Left colon (tissue), 2 donors: ENCODE results near the gene CIBAR2. TPM values are rescaled to one million over a fixed set of nuclear protein-coding genes. Genes with fewer than 3 reads are reported as not detected.

ENCODE experiments used
- ATAC-seq: fragments of 200-7000 bp; cut with Tn5 transposase; one replicate; pipeline ENCODE4 v1.9.1; 2020; ENCODE audit warnings: mild to moderate bottlenecking, moderate library complexity
- DNase-seq, 2 donors: peaks; one replicate each; pipeline ENCODE4 v3.0.0-alpha.2; 2020
- intact Hi-C, 2 donors: fragments of 100-400 bp; cut with DNase I in 1 of 2; cut with micrococcal nuclease in 1 of 2; formaldehyde crosslinking; loops; one replicate each; pipeline versions ENCODE4 v1.11.2 to v1.14.0; 2022; cut with DNase I, micrococcal nuclease
- total RNA-seq, 2 donors: library from RNA; stranded (reverse); fragmentation: NEBNext Ultra II Directional; extraction: Animal tissue kit (Norgen Biotek cat#: 25700); gene quantifications; one replicate each; pipeline ENCODE4 v1.2.1, GENCODE V29; 2021
- donor health status: DM: no; HTN: no; CAD: no.
- donor health status: DM: yes; HTN: yes; CAD: no.

CIBAR2 gene
- total RNA-seq, 2 donors from 2014 or later, result not detected

DNA sequence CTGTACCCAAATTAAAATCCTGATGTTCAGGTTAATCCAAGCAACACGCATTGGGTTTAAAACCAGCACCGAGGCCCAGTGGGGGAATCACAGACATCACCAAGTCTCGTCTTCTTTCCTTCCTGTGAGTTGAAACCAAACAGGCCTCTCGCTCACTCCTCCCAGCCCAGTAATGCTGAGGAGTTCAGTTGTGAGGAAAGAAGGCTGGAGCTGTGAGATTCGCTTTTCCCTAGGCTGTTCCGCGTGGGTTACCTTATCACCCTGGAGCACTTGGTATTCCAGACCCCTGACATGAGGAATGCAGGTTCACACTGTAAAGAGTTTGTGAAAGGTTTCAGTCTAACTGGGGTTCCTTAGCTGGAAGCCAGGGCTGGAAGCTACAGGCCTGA lies 20.8 kb downstream of the CIBAR2 start:
- DNase-seq (no peak), ATAC-seq (no peak)
- intact Hi-C loops, result no loop called here

DNA sequence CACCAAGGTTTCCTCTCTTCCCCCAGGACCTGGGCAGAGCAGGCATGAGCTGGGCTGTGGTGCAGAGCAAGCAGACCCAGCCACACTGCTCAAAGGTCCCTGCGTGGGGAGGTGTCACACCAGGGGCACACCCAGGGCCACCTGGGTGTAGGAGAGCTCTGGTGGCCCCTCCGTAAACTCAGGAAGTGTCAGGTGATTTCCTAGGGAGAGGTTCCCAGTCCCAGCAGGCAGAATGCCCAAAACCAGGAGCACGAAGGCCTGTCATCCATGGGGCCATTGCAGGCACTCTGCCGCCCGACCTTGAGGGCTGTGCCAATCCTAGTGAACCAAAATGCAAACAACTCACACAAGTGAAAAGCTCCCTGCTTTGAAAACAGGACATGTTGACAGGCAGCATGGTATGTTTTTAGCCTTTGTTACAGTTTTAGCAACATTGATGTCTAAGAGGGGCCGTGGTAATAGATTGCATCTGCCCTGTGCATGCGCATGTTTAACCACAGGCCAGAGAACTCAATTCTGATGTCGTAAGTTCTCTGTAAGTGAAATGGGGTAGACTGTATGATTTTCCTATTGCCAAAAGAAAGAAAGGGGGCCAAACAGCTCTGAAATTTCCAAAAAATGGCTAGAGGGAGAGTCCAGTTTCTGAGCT lies 21.3 kb downstream of the CIBAR2 start:
- ATAC-seq, result peak; percentile 52
- DNase-seq, result peak in 1 of 2 donors; percentile 37
- intact Hi-C loops, result no loop called here

DNA sequence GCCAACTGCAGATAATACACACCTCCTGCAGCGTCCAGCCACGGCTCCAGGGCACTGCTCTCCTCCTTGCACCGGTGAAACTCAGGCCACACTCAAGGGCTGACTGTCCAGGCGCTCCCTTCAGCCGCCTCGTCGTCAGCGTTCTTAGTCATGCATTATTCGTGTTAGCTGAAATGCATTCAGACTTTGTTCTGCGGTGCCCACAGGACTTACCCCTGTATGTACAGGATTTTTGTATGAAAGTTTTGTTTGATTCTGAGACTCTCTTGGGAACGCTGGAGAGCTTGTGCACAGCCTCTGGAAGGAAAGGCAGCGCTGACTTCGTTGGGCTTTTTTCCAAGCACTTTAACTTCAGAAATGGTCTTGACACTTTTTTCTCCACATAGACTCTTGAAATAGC lies 22.1 kb downstream of the CIBAR2 start:
- intact Hi-C loops, result no loop called here
- DNase-seq (no peak), ATAC-seq (no peak)

DNA sequence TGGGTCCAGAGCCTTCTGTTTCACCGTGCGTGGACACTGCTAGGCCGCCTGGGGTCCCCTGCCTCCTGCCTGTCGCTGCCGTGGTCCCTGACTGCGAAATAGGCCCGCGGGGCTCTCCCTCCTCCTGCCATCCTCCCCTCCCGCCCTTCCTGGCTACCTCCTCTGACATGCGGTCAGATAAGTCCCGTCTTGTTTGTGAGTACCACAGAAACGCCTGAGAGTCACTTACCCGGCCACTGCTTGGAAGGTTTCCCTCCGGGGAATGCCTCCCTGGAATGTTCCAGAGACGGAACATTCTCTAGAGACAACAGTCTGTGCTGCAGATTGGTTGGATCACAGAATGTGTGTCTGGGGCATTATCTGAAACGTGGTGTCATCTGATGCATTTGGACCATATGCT lies 22.7 kb downstream of the CIBAR2 start:
- intact Hi-C loops, result no loop called here
- no peak for ATAC-seq
- no peak for DNase-seq

DNA sequence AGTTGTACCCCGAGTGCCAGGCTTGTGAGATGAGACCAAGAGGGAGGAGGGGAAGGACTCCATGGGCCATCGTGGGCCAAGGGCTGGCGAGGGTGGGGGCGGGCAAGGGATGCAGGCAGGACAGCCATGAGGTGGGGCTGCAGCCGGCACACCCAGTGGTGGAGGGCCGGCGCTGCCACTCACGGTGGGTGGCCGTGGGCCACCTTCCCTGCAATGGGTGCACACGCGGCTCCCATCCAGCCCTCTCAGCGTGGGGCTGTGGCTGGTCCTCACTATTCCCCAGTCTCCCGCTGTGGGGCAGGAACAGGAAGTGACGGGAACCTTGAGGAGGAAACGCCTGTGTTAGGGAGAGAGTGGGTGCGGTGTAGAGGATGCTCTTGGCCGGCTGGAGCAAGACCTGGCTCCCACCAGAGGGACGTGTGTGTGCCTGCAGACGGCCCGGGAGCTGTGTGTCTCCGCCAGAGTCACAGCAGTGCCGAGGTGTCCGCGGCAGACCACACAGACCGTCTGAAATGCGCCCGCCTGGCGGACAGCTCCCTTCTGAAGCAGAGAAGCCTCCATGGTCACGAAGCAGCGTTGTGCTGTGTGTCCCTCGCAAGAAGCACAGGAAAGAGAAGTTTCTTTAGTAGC lies 23.6 kb downstream of the CIBAR2 start:
- intact Hi-C loops, result no loop called here

DNA sequence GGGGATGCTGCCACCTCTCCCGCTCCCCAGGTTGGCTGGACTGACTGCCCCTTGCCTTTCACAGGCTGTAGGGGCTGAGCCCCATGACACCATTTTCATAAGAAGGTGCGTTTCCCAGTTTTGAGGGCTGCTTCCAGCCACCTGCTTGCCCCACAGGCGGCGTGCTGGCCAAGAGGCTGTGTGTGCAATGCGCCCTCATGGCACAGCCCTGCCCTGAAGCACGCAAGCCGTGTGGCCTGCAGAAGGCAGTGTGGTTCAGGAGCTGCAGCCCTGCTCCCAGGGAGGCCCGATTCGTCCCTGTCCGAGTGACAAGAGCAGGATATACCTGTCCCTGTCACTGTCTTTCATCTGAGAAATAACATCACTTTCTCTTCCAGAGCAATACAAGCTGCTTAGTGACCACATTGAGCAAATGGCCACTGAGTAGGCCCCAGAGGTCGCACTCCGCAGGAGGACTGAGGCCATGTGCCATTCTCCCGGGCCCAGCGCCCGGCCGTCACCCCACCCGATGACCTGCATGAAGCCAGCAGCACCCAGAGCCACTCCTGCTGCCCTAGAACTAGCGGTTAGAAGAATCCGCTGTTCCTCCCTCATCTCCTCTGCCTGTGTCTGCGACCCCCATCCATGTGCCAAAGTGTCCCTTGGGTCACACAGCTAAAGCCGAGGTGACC lies 24.2 kb downstream of the CIBAR2 start:
- ATAC-seq (no peak), DNase-seq (no peak)
- intact Hi-C loops, result no loop called here

More for the DNA sequence above, 23.6 kb downstream of the CIBAR2 start:
- DNase-seq, result no peak
- ATAC-seq, result no peak

DNA sequence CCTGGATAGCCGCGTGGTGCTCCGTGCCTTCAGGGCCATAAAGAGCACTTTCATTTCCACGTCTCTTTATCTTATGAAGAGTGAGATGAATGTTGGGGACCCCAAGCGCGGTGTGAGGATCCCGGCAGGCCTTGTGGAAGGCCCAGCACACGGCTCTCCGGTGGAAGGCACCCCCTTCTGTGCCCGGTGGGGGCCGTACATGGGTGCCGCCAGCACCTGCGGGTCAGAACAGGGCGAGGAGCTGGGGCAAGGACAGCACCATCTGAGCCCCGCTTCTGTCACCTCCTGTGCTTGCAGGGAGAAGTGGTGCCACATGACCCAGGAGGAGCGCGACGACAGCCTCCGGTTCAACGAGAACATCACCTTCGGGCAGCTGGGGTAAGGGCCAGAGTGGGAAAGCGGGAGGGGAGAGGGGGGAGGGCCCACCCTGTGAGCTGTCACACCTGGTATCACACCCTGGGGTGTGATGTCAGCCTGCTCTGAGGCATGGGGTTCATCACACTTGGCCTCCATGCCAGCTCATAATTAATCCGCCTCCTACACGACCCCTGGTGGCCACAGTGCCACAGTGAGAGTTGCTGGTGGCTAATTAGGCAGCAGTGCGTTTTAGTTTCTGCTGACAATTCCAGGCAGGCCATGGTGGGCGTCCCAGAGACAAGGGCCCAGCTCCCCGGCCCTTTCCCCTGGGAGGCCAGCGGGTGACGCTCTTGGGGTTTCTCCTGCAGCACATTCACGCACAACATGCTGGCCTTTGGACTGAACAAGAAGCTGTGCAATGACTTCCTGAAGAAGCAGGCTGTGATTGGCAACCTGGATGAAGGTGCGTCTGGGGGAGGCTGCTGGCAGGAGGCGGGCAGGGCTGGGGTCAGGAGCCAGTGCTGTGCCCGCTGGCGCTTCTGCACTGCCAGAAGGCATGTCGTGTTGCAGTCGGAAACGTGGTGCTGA lies 25.7 kb downstream of the CIBAR2 start:
- DNase-seq (peak; percentile 81 to 87), ATAC-seq (peak; percentile 84)
- intact Hi-C loops, result no loop called here

DNA sequence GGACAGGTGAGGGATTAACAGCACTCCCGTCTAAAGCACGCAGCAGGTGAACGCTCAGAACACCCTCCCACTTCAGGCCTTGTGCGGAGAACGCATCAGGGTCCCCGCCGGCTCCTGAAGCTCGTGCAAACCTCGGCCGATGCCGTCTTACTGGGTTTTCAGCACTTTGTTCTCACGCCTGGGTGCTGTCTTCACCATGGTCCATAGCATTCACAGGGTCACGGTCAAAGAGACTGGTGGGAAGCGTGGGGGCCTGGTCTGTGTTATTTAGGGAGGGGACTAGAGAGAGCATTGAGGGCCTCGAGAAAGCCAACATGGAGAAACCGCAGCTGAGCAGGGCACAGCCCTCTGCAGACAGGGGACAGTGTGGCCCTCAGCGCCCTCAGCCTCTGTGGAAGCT lies 26.6 kb downstream of the CIBAR2 start:
- ATAC-seq (no peak), DNase-seq (no peak)
- intact Hi-C loops, result no loop called here

DNA sequence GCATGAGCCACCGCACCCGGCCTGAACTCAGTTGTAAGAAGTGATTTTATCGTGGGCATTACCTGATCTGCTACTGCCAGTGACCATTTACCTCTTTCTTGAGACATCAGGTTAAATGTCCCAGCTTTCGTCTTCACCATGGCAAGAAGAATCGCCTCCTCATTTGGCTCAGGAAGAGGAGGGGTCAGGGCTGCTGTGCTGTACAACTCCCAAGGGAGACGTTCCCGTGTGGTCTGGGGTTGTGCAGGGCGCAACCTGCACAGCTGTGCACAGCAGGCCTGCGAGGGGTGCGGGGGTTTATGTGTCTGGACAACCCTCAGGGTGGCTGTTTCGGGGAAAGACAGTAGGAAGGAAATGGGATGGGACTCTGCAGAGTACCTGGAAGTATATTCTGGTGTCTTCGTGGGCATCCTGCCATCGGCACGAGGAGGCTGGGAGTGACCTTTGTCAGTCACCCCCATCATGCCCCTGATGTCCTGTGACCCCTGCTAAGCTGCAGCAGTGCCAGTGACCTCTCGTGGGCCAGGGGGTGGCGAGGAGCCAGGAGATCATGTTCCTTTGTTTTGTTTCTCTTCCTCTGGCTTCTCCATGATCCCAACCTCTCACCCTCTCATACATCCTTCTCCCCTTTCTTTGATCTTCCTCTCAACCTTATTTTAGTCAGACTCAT lies 27.3 kb downstream of the CIBAR2 start:
- intact Hi-C loops, result no loop called here

DNA sequence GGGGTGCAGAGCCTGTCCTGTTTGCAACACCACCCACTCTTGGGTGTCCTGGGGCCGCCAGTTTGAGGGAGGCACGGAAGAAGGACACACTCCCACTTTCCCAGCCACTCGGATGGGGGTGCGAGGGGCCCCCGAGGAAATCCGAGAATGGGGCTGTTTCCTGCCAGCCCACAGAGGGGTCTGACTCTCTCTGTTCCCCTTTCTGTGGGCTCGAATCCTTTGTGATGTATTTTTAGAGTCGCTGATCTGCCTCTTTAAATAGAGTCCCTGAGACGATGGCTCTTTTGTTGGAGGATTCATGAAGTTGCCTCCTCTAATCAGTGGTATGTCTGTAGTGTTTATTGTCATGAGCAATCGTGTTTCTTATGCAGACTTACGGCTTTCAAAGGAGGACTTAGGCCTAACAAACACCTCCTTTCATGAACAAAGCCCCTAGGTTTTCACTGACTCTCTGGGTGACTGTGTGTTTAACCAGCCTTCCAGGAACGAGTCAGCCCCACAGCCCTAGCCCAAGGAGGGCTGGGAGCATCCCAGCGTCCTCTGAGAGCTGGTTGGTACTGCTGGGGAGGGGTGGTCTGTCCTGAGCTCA lies 29.1 kb downstream of the CIBAR2 start:
- no peak for ATAC-seq
- no peak for DNase-seq
- intact Hi-C loops, result no loop called here

More for the DNA sequence above, 27.3 kb downstream of the CIBAR2 start:
- no peak for DNase-seq
- ATAC-seq, result no peak

DNA sequence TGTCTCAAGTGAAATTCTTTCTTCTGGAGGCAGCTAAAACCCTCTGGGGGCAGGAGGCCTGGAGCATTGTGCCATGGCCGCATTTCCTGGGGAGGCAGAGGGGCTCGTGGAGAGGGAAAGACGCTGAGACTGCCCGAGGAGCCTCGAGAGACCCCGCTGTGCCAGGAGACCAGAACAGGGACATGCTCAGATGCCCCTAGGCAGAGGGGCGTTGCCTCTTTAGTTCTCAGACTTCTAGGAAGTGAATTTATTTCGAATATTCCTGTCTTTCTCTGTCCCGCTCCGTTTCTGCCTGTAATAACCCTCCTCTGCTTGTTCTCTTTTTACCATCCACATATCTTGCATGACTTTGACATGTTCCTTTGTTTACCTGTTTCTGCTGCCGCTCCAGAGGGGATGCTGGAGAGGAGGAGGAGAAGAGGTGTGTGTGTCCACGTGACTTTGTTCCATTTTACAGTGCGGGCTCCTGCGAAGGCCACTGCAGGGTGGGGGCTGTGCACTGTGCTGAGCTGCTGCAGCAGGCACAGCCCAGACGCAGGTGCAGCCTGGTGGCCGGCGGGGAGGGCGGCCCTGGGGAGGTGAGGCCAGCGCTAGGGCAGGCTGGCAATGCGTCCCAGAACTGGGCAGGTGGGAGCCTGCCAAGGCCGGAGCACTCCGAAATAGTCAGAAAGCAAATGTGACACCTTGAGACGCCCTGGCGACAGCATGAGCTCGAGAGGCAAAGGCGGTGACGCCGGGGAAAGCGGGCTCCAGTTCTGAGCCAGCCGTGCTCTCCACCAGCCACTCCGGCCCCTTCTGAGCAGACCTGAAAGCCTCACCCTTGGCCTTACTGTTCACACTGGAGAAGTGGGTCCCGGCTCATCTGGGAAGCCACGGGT lies 29.9 kb downstream of the CIBAR2 start:
- ATAC-seq (no peak), DNase-seq (no peak)
- intact Hi-C loops, result no loop called here

DNA sequence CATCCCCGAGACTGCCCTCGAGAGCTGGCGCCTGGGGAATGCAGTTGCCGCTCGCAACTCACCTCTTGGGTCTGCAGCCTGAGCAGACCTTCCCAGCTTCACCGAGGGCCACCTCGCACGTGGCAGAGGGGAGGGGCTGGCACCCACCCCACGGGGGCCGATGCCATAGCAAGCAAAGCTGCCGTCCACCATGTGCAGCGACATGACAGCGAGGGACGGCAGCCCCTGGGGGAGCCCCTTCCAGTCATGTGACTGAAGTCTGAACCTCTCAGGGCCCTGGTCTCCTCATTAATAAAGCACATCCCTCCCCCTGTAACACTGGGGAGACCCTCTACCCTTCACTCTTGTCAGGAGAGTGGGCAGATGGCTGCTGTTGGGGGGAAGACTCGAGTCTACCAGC lies 30.5 kb downstream of the CIBAR2 start:
- ATAC-seq (no peak), DNase-seq (no peak)
- intact Hi-C loops, result no loop called here

DNA sequence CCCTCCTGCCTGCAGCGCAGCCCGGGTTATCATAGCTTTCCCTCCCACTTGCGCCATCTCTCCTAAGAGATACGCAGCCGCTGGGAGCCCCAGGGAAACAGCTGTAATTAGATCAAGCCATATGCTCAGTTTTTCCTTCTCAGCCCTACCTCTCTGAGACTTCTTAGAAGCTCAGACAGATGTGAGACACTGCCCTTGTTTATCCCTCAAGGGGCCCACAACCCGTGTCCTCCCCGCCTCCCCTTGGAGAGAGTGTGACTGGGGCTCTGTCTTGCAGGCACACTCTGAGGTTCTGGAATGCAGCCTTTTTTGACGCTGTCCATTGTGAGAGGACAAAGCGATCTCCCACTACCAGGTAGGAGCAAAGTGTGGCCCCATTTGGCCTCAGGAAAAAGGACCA lies 31.2 kb downstream of the CIBAR2 start:
- no peak for DNase-seq

DNA sequence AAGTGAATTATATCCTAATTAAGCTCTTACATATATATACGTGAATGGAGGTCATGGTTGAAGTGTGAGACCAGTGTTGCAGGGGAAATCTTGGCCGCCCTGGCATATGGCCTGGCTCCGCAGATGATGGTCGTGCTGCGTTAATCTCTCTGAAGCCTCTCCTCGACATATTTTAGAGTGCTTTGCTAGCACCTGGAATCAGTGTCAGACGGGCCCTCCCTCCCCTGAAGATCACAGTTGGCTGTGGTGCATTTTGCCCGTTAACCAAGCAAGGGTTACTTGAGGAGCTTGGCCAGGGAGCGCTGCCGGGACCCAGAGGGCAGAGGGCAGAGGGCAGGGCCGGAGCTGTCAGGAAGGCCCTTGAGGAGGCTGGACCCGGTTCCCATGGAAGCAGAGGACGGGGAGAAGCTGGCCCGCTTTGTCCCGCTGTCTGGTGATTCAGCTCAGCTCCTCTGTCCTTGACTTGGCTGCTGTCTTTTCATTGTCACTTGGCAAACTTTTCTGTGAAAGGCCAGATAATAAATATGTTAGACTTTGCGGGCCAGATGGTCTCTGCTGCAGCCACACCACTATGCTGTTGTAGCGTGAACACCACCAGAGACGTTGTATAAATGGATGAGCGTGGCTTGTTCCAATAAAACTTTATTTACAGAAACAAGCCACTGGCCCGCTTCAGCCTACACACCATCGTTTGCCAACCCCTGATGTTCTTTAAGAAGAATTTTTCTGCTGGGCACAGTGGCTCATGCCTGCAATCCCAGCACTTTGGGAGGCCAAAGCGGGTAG lies 32.3 kb downstream of the CIBAR2 start:
- DNase-seq (no peak), ATAC-seq (no peak)
- intact Hi-C loops, result no loop called here

More for the DNA sequence above, 31.2 kb downstream of the CIBAR2 start:
- intact Hi-C loops, result no loop called here
- no peak for ATAC-seq

DNA sequence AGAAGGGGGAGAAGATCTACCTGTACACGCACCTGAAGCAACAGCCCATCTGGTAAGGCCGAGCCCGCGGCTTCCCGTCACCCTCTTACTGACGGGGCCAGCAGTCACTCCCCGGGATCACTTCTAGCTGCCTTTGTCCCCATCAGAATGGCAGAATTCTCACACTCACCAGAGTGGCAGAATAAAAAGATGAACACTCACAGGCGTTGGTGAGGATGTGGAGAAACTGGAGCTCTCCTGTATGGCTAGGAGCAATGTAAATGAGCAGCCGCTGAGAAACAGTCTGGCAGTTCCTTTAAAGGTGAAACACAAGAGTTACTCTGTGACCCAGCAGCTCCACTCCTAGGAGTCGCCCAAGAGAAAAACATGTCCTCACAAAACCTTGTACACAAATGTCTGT lies 33.3 kb downstream of the CIBAR2 start:
- intact Hi-C loops, result no loop called here
- DNase-seq (no peak), ATAC-seq (no peak)

DNA sequence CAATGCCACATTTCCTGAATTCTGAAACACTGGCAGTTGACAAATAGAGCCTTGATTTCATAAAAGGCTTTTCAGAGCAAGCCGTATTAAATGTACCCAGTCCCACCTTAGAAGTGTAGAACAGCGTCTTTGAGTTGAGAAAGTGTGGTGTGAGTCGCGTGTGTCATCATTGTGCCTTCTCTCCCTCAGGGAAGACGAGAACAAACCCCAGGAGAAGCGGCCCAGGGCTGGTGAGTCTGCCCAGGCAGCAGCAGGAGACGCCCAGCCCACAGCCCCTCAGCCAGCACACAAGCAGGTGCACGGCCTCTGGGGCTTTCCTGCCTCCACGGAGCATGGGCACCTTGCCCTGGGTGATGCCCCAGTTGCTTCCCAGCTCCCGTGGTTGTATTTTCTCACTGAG lies 34.0 kb downstream of the CIBAR2 start:
- no peak for DNase-seq
- ATAC-seq, result no peak
- intact Hi-C loops, result no loop called here
